HG03571 (cell line): ENCODE results near the gene NFIC.

Source experiments
- ATAC-seq: cut with Tn5 transposase; IDR thresholded peaks from one replicate; pipeline ENCODE4 v1.9.1; 2021; ENCODE audit not compliant: unreplicated experiment

Gene NFIC

GRCh38 chr19:3464587-3465235 lies 98.3 kb downstream of the NFIC start:
- no peak for ATAC-seq

GRCh38 chr19:3465552-3465951 lies 99.2 kb downstream of the NFIC start:
- no peak for ATAC-seq

- ATAC-seq = no peak
These were observed 100.3 kb downstream of the NFIC start for GRCh38 chr19:3466635-3467034.

- no peak for ATAC-seq
These were observed 101.2 kb downstream of the NFIC start for GRCh38 chr19:3467437-3468198.

GRCh38 chr19:3468211-3468610 lies 101.8 kb downstream of the NFIC start:
- no peak for ATAC-seq

GRCh38 chr19:3469638-3470499 lies 103.5 kb downstream of the NFIC start:
- ATAC-seq = no peak

GRCh38 chr19:3470500-3471128 lies 104.2 kb downstream of the NFIC start:
- no peak for ATAC-seq

GRCh38 chr19:3471954-3472655 lies 105.7 kb downstream of the NFIC start:
- no peak for ATAC-seq

- ATAC-seq = no peak
These were observed 107.6 kb downstream of the NFIC start for GRCh38 chr19:3474010-3474409.

GRCh38 chr19:3474614-3475013 lies 108.2 kb downstream of the NFIC start:
- no peak for ATAC-seq

- no peak for ATAC-seq
These were observed 109.1 kb downstream of the NFIC start for GRCh38 chr19:3475449-3475848.

- no peak for ATAC-seq
These were observed 110.4 kb downstream of the NFIC start for GRCh38 chr19:3476830-3477229.

GRCh38 chr19:3477506-3477905 lies 111.1 kb downstream of the NFIC start:
- ATAC-seq = no peak

- no peak for ATAC-seq
These were observed 111.6 kb downstream of the NFIC start for GRCh38 chr19:3477951-3478350.

- ATAC-seq = no peak
These were observed 112.2 kb downstream of the NFIC start for GRCh38 chr19:3478409-3479176.

- ATAC-seq = no peak
These were observed 112.9 kb downstream of the NFIC start for GRCh38 chr19:3479177-3479833.

GRCh38 chr19:3479834-3480215 lies 113.4 kb downstream of the NFIC start:
- no peak for ATAC-seq

GRCh38 chr19:3480383-3481091 lies 114.2 kb downstream of the NFIC start, which contains the start of gene SMIM24:
Gene SMIM24 (minus strand): TSS chr19:3480525. CDS start chr19:3480463, 62 bp downstream.
- ATAC-seq = no peak
